ENCODE measurements around the gene CSHL1.

The CSHL1 gene

GRCh38 chr17:63944736-63945499 is 33.9 kb upstream of the CSHL1 start:
- Histone ChIP-seq H3K9me3 (ENCODE audit: low read depth, low read length) (no peaks in the 10 kb centered on the region), H3K36me3 (ENCODE audit: insufficient read depth, low read length) (no peaks in the 10 kb centered on the region), H3K4me3 (no peak overlapping the region), H3K27ac (no peak overlapping the region), H3K9ac (ENCODE audit: insufficient read length) (no peak overlapping the region)
- TF ChIP-seq FOXP2 (optimal IDR thresholded peaks at IDR 0.05; ENCODE audit: control extremely low read depth, extremely low read length, insufficient read depth) (no peak), POLR2AphosphoS5 (IDR thresholded peaks at IDR 0.05; ENCODE audit: borderline replicate concordance, low read depth, low read length) (no peak)
- DNase-seq (ENCODE audit: low read depth, low spot score): no peak

- Histone ChIP-seq H3K9me3 (ENCODE audit: low read depth, low read length) (no peaks in the 10 kb centered on the region), H3K4me3 (no peak overlapping the region), H3K27ac (no peak overlapping the region), H3K36me3 (ENCODE audit: insufficient read depth, low read length) (no peaks in the 10 kb centered on the region), H3K9ac (ENCODE audit: insufficient read length) (no peak overlapping the region)
- no peak for TF ChIP-seq FOXP2 (optimal IDR thresholded peaks at IDR 0.05; ENCODE audit: control extremely low read depth, extremely low read length, insufficient read depth)
- no peak for TF ChIP-seq EZH2 (IDR thresholded peaks at IDR 0.05)
- TF ChIP-seq POLR2AphosphoS5 (IDR thresholded peaks at IDR 0.05; ENCODE audit: borderline replicate concordance, low read depth, low read length): no peak
- DNase-seq (ENCODE audit: low read depth, low spot score): no peak
Measured at GRCh38 chr17:63943745-63944144, 32.7 kb upstream of the CSHL1 start.

- Histone ChIP-seq H3K4me3 (no peak overlapping the region), H3K9me3 (ENCODE audit: low read depth, low read length) (no peaks in the 10 kb centered on the region), H3K9ac (ENCODE audit: insufficient read length) (no peak overlapping the region), H3K36me3 (ENCODE audit: insufficient read depth, low read length) (no peaks in the 10 kb centered on the region), H3K27ac (no peak overlapping the region)
- DNase-seq (ENCODE audit: low read depth, low spot score): no peak
- TF ChIP-seq POLR2AphosphoS5 (IDR thresholded peaks at IDR 0.05; ENCODE audit: borderline replicate concordance, low read depth, low read length): no peak
- no peak for TF ChIP-seq FOXP2 (optimal IDR thresholded peaks at IDR 0.05; ENCODE audit: control extremely low read depth, extremely low read length, insufficient read depth)
- TF ChIP-seq EZH2 (IDR thresholded peaks at IDR 0.05): no peak
Measured at GRCh38 chr17:63942309-63942985, 31.4 kb upstream of the CSHL1 start.

- DNase-seq (ENCODE audit: low read depth, low spot score): no peak
- Histone ChIP-seq H3K27ac (no peak overlapping the region), H3K36me3 (ENCODE audit: insufficient read depth, low read length) (no peaks in the 10 kb centered on the region), H3K9ac (ENCODE audit: insufficient read length) (no peak overlapping the region), H3K9me3 (ENCODE audit: low read depth, low read length) (no peaks in the 10 kb centered on the region), H3K4me3 (no peak overlapping the region)
- TF ChIP-seq POLR2AphosphoS5 (IDR thresholded peaks at IDR 0.05; ENCODE audit: borderline replicate concordance, low read depth, low read length) (no peak), FOXP2 (optimal IDR thresholded peaks at IDR 0.05; ENCODE audit: control extremely low read depth, extremely low read length, insufficient read depth) (no peak), EZH2 (IDR thresholded peaks at IDR 0.05) (no peak)
Measured at GRCh38 chr17:63941751-63942150, 30.7 kb upstream of the CSHL1 start.

GRCh38 chr17:63941162-63941561 is 30.1 kb upstream of the CSHL1 start:
- no peak for TF ChIP-seq FOXP2 (optimal IDR thresholded peaks at IDR 0.05; ENCODE audit: control extremely low read depth, extremely low read length, insufficient read depth)
- H3K36me3 ChIP-seq (ENCODE audit: insufficient read depth, low read length): no peaks in the 10 kb centered on the region
- no peak overlapping the region for H3K9ac ChIP-seq (ENCODE audit: insufficient read length)
- no peak overlapping the region for H3K27ac ChIP-seq
- no peaks in the 10 kb centered on the region for H3K9me3 ChIP-seq (ENCODE audit: low read depth, low read length)
- H3K4me3 ChIP-seq: no peak overlapping the region
- no peak for DNase-seq (ENCODE audit: low read depth, low spot score)

- no peak for DNase-seq (ENCODE audit: low read depth, low spot score)
- H3K36me3 ChIP-seq (ENCODE audit: insufficient read depth, low read length): no peaks in the 10 kb centered on the region
- TF ChIP-seq POLR2AphosphoS5 (IDR thresholded peaks at IDR 0.05; ENCODE audit: borderline replicate concordance, low read depth, low read length): no peak
- TF ChIP-seq FOXP2 (optimal IDR thresholded peaks at IDR 0.05; ENCODE audit: control extremely low read depth, extremely low read length, insufficient read depth): no peak
- TF ChIP-seq EZH2 (IDR thresholded peaks at IDR 0.05): no peak
- no peak overlapping the region for H3K27ac ChIP-seq
- H3K4me3 ChIP-seq: no peak overlapping the region
- H3K9ac ChIP-seq (ENCODE audit: insufficient read length): no peak overlapping the region
- H3K9me3 ChIP-seq (ENCODE audit: low read depth, low read length): no peaks in the 10 kb centered on the region
Measured at GRCh38 chr17:63940584-63940983, 29.5 kb upstream of the CSHL1 start.

GRCh38 chr17:63939884-63940283 is 28.8 kb upstream of the CSHL1 start:
- Histone ChIP-seq H3K9me3 (ENCODE audit: low read depth, low read length) (no peaks in the 10 kb centered on the region), H3K9ac (ENCODE audit: insufficient read length) (no peak overlapping the region), H3K36me3 (ENCODE audit: insufficient read depth, low read length) (no peaks in the 10 kb centered on the region), H3K4me3 (no peak overlapping the region), H3K27ac (no peak overlapping the region)
- no peak for DNase-seq (ENCODE audit: low read depth, low spot score)
- no peak for TF ChIP-seq EZH2 (IDR thresholded peaks at IDR 0.05)

- no peak for TF ChIP-seq EZH2 (IDR thresholded peaks at IDR 0.05)
- no peak for TF ChIP-seq FOXP2 (optimal IDR thresholded peaks at IDR 0.05; ENCODE audit: control extremely low read depth, extremely low read length, insufficient read depth)
- no peak for TF ChIP-seq POLR2AphosphoS5 (IDR thresholded peaks at IDR 0.05; ENCODE audit: borderline replicate concordance, low read depth, low read length)
- no peaks in the 10 kb centered on the region for H3K36me3 ChIP-seq (ENCODE audit: insufficient read depth, low read length)
- H3K4me3 ChIP-seq: no peak overlapping the region
- no peak for DNase-seq (ENCODE audit: low read depth, low spot score)
- no peaks in the 10 kb centered on the region for H3K9me3 ChIP-seq (ENCODE audit: low read depth, low read length)
- H3K27ac ChIP-seq: no peak overlapping the region
- no peak overlapping the region for H3K9ac ChIP-seq (ENCODE audit: insufficient read length)
Measured at GRCh38 chr17:63939401-63939800, 28.3 kb upstream of the CSHL1 start.

GRCh38 chr17:63937920-63938319 is 26.9 kb upstream of the CSHL1 start:
- no peaks in the 10 kb centered on the region for H3K36me3 ChIP-seq (ENCODE audit: insufficient read depth, low read length)

More at GRCh38 chr17:63937920-63938319, 26.9 kb upstream of the CSHL1 start:
- TF ChIP-seq POLR2AphosphoS5 (IDR thresholded peaks at IDR 0.05; ENCODE audit: borderline replicate concordance, low read depth, low read length): no peak
- no peak for TF ChIP-seq EZH2 (IDR thresholded peaks at IDR 0.05)
- TF ChIP-seq FOXP2 (optimal IDR thresholded peaks at IDR 0.05; ENCODE audit: control extremely low read depth, extremely low read length, insufficient read depth): no peak
- Histone ChIP-seq H3K4me3 (no peak overlapping the region), H3K9ac (ENCODE audit: insufficient read length) (no peak overlapping the region), H3K9me3 (ENCODE audit: low read depth, low read length) (no peaks in the 10 kb centered on the region), H3K27ac (no peak overlapping the region)
- no peak for DNase-seq (ENCODE audit: low read depth, low spot score)

Measured in SK-N-MC (cell line).